ENCODE measurements around the gene DLX3. TPM values are rescaled to one million over a fixed set of nuclear protein-coding genes. Genes with fewer than 3 reads are reported as not detected.

DLX3 gene
- total and polyA plus RNA-seq, 2 of the 8 experiments (the other 6 are each of a cell fraction or from before 2014, with no cell fraction given): 0.15 to 0.20 TPM

DNA sequence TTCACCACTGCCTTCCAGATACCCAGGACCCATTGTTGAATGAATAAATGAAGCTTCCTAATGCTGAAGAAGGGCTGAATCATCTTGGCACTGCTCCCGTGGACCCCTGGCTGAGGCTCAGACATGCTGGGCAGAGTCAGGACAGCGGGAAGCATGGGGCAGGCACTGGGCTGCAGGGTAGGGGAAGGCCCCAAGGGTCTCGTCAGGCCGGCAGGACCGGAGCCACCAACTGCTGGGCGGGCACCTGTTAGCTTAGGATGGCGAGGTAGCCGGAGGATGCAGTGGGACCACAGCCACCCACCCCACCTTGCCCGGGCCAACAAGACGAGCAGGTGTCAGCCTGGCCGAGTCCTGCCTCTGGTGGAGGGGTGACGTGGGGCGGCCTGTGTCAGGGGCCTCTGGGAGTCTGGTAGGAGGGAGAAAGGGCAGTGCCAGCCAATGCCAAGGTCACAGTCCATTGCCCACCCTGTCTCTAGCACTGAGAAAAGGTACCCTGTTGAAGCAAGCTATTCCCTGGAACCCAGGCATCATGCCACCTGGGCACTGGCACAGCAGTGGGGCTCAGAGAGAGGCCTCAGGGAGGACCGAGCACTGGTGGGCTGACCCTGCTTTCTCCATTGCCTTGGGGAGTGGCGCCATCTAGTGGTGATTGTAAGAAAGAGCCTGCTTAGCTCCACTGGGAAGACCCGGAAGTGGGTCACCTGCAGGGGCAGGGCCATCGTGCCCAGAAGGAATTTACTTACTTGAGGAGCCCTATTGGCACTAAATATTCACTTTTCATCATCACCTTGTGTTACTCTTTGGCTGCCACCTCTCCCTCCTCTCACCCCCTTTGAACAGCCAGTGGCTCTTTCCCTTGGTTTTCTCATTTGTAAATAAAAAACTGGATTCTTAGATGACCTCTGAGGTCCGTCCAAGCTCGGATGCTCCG, 3.0 kb upstream of the DLX3 start (continued):
- TF ChIP-seq RNF2 (IDR thresholded peaks at IDR 0.05; ENCODE audit: borderline replicate concordance, low read depth, low read length, missing control alignments, poor library complexity, severe bottlenecking) (no peak), GTF2F1 (IDR thresholded peaks at IDR 0.05; ENCODE audit: borderline replicate concordance, low read depth, low read length) (no peak), SAP30 (IDR thresholded peaks at IDR 0.05; ENCODE audit: insufficient read depth, insufficient replicate concordance, low read length) (no peak), POLR2A (IDR thresholded peaks at IDR 0.05; ENCODE audit: control extremely low read depth in 1 of 2, low read depth in 2 of 2, low read length in 2 of 2) (no peak), NRF1 (IDR thresholded peaks at IDR 0.05; ENCODE audit: low read depth, low read length) (no peak), JUN (IDR thresholded peaks at IDR 0.05; ENCODE audit: low read depth, low read length) (no peak), POU5F1 (IDR thresholded peaks at IDR 0.05; ENCODE audit: low read depth, low read length) (no peak), CHD2 (IDR thresholded peaks at IDR 0.05; ENCODE audit: low read length) (0 out of 2 replicates have a peak, but pooled peaks have one; percentile 12), JUND (IDR thresholded peaks at IDR 0.05; ENCODE audit: low read length) (0 out of 2 replicates have a peak, but pooled peaks have one; percentile 13), TBP (IDR thresholded peaks at IDR 0.05; ENCODE audit: low read depth, low read length) (no peak), FOSL1 (IDR thresholded peaks at IDR 0.05; ENCODE audit: insufficient read depth, low read depth, low read length) (no peak)
- TF ChIP-seq, protein P1, sequence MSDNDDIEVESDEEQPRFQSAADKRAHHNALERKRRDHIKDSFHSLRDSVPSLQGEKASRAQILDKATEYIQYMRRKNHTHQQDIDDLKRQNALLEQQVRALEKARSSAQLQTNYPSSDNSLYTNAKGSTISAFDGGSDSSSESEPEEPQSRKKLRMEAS (IDR thresholded peaks at IDR 0.05): 0 out of 2 replicates have a peak, but pooled peaks have one; percentile 11
- TF ChIP-seq, protein P2, sequence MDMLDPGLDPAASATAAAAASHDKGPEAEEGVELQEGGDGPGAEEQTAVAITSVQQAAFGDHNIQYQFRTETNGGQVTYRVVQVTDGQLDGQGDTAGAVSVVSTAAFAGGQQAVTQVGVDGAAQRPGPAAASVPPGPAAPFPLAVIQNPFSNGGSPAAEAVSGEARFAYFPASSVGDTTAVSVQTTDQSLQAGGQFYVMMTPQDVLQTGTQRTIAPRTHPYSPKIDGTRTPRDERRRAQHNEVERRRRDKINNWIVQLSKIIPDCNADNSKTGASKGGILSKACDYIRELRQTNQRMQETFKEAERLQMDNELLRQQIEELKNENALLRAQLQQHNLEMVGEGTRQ (IDR thresholded peaks at IDR 0.05; ENCODE audit: low read length): no peak
